Upper lobe of left lung (tissue), 4 donors: ENCODE measurements around the gene WDPCP.

ENCODE experiments used
- EP300 ChIP-seq, 4 donors: sonication (generic); formaldehyde crosslinking; IDR thresholded peaks; one replicate each; pipeline ENCODE4 v1.5.1; 2017; ENCODE audit warnings: antibody characterized with exemption in 4 of 4, control low read depth in 2 of 4
- POLR2A ChIP-seq, 4 donors: fragments of 450-650 bp; IDR thresholded peaks; one replicate each; pipeline ENCODE4 v1.5.1; 2016 to 2017; ENCODE audit warnings: antibody characterized with exemption in 4 of 4, mild to moderate bottlenecking in 2 of 4
- TF ChIP-seq, protein P1 (sequence below), 6 experiments: fragments of 450-650 bp in 4 of 6; fragments of 200-600 bp in 2 of 6; sonication (generic) in 2 of 6; IDR thresholded peaks; one replicate each; pipeline ENCODE4 v1.5.1; 2016 to 2019; ENCODE audit warnings: antibody characterized with exemption in 6 of 6

DNA sequence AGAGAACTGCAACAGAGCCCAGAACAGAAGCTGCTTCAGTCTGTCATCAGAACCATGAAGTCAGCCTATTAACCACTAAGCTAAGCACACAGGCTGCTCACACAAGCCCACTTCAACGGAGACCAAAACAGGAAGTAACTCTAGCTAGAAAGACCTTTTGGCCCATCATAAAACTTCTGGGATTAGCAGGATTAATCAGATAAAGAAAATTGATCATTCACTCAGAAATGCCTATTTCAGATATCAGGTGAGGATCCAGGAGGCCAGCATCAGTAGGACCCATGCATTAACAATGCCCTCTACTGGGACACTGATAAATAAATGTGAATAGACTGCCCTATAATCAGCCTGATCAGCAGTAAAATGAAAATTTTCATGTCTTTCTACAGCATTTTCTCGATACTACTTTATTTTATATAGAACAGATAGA lies 101.4 kb downstream of the WDPCP start:
- TF ChIP-seq, protein P1, sequence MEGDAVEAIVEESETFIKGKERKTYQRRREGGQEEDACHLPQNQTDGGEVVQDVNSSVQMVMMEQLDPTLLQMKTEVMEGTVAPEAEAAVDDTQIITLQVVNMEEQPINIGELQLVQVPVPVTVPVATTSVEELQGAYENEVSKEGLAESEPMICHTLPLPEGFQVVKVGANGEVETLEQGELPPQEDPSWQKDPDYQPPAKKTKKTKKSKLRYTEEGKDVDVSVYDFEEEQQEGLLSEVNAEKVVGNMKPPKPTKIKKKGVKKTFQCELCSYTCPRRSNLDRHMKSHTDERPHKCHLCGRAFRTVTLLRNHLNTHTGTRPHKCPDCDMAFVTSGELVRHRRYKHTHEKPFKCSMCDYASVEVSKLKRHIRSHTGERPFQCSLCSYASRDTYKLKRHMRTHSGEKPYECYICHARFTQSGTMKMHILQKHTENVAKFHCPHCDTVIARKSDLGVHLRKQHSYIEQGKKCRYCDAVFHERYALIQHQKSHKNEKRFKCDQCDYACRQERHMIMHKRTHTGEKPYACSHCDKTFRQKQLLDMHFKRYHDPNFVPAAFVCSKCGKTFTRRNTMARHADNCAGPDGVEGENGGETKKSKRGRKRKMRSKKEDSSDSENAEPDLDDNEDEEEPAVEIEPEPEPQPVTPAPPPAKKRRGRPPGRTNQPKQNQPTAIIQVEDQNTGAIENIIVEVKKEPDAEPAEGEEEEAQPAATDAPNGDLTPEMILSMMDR (IDR thresholded peaks at IDR 0.05) = no peak
- TF ChIP-seq POLR2A (IDR thresholded peaks at IDR 0.05) (no peak), EP300 (IDR thresholded peaks at IDR 0.05) (no peak)
